CD4-positive, CD25-positive, alpha-beta regulatory T cell (primary cell): ENCODE results near the gene ZNF268. TPM values are rescaled to one million over a fixed set of nuclear protein-coding genes. Genes with fewer than 3 reads are reported as not detected.

ENCODE experiments used
- ATAC-seq, 2 donors: fragments of 150-1000 bp; cut with Tn5 transposase; one replicate each; pipeline ENCODE4 v1.10.0; 2021; ENCODE audit warnings: low read depth in 2 of 2, moderate number of reproducible peaks in 2 of 2, moderate library complexity in 1 of 2
- DNase-seq, 3 donors: peaks; one replicate each; pipeline versions ENCODE4 v3.0.0 to v3.0.0-alpha.2; 2012 to 2022; ENCODE audit warnings: mixed read lengths in 1 of 3
- H3K27ac ChIP-seq: one replicate; pipeline ENCODE4 v1.7.0; 2013; ENCODE audit warnings: mild to moderate bottlenecking, low read length; ENCODE audit not compliant: insufficient read depth, poor library complexity, severe bottlenecking
- H3K27me3 ChIP-seq: one replicate; pipeline ENCODE4 v1.7.0; 2013; ENCODE audit warnings: low read length; ENCODE audit not compliant: control insufficient read depth, insufficient read depth
- H3K36me3 ChIP-seq: one replicate; pipeline ENCODE4 v1.7.0; 2013; ENCODE audit warnings: mild to moderate bottlenecking, low read length, moderate library complexity; ENCODE audit not compliant: control insufficient read depth, insufficient read depth
- H3K4me1 ChIP-seq: 2 replicates; pipeline ENCODE4 v1.7.0; 2013; ENCODE audit warnings: mild to moderate bottlenecking, low read length; ENCODE audit not compliant: insufficient read depth, control insufficient read depth, poor library complexity, severe bottlenecking
- H3K4me3 ChIP-seq: one replicate; pipeline ENCODE4 v1.7.0; 2013; ENCODE audit warnings: low read depth, mild to moderate bottlenecking, low read length, moderate library complexity
- H3K9me3 ChIP-seq, 2 experiments: 1 replicate in 1 of 2; 2 replicates in 1 of 2; pipeline ENCODE4 v1.7.0; 2013; ENCODE audit warnings: low read length in 2 of 2, mild to moderate bottlenecking in 1 of 2, moderate library complexity in 1 of 2; ENCODE audit not compliant: control insufficient read depth in 2 of 2
- H3K27ac Mint-ChIP-seq, 3 donors: one replicate each; pipeline ENCODE4 v1.8.0; 2020 to 2022; ENCODE audit warnings: mild to moderate bottlenecking in 3 of 3, mixed read lengths in 3 of 3, moderate library complexity in 2 of 3
- H3K27me3 Mint-ChIP-seq: one replicate; pipeline ENCODE4 v1.8.0; 2022; ENCODE audit warnings: mild to moderate bottlenecking, mixed read lengths
- H3K36me3 Mint-ChIP-seq: one replicate; pipeline ENCODE4 v1.8.0; 2020; ENCODE audit warnings: mixed read lengths
- H3K4me1 Mint-ChIP-seq, 4 donors: one replicate each; pipeline ENCODE4 v1.8.0; 2020 to 2022; ENCODE audit warnings: mixed read lengths in 4 of 4, mild to moderate bottlenecking in 1 of 4
- H3K4me3 Mint-ChIP-seq, 4 donors: one replicate each; pipeline ENCODE4 v1.8.0; 2020 to 2022; ENCODE audit warnings: mild to moderate bottlenecking in 4 of 4, mixed read lengths in 4 of 4, moderate library complexity in 3 of 4
- H3K9me3 Mint-ChIP-seq, 7 donors: one replicate each; pipeline ENCODE4 v1.8.0; 2020 to 2022; ENCODE audit warnings: mixed read lengths in 7 of 7, mild to moderate bottlenecking in 3 of 7, moderate library complexity in 2 of 7
- polyA plus RNA-seq, 4 donors: library from polyadenylated mRNA; unstranded; fragments of 300-500 nt; fragmentation: Illumina TruSeq; gene quantifications; one replicate each; pipeline ENCODE4 v1.2.3, GENCODE V29; 2021
- total RNA-seq: library from RNA; stranded (reverse); gene quantifications from one replicate; pipeline ENCODE4 v1.2.3, GENCODE V29; 2022

Gene ZNF268
- total and polyA plus RNA-seq, 5 donors from 2014 or later, result 8.0 to 21.1 (median 14.2) TPM

DNA sequence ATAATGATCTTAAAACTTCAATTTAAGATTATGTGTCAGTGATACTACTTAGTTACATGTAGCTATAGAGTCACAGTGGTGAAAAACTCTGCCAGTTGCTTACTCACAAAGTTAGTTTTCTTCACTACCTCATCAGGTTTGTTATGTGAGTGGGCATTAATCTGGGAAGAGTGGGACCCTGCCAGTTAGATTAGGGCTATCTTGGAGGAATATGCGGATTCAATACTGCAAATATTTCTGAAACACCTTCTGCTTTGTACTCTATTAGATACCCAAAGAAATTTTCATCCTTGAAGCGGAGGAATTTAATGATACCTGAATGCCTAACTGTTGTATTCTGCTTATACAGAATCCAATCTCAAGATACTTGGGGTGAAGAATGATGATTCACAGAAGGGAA is 25.1 kb downstream of the ZNF268 start:
- Histone ChIP-seq H3K27ac (no peak overlapping the region), H3K4me3 (no peak overlapping the region), H3K36me3 (peaks cover 19% of the 10 kb centered on the region), H3K27me3 (no peaks in the 10 kb centered on the region), H3K9me3 (peaks cover 88 to 99% of the 10 kb centered on the region in 2 experiments), H3K4me1 (no peaks in the 10 kb centered on the region)
- Mint-ChIP-seq H3K36me3 (peaks cover 17% of the 10 kb centered on the region), H3K4me1 (peaks cover 0 to 2% (median 0%) of the 10 kb centered on the region in 4 donors), H3K27me3 (no peaks in the 10 kb centered on the region), H3K4me3 (no peak overlapping the region), H3K9me3 (peaks cover 0 to 78% (median 22%) of the 10 kb centered on the region in 7 donors), H3K27ac (no peak overlapping the region)
- DNase-seq (no peak), ATAC-seq (no peak)

DNA sequence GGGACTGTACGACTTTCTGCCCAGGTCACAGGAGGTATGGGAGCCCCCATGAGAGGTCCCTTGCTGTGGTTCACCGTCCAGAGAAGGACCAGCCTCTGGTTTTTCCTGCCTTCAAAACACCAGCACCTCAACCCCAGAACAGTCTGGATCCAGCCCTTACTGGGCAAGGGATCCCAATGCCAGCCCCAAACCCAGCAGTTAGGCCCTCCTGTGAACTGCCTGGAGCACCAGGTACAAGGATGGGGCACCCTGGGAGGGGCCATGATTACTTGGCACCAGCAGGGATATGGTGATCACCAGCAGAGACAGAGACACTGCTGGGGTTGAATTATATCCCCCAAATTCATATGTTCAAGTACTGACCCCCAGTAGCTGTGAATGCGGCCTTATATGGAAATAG is 34.4 kb downstream of the ZNF268 start:
- no peak for DNase-seq
- Mint-ChIP-seq H3K27ac (no peak overlapping the region), H3K9me3 (peaks cover 0 to 72% (median 23%) of the 10 kb centered on the region in 7 donors), H3K27me3 (no peaks in the 10 kb centered on the region), H3K36me3 (peaks cover 4% of the 10 kb centered on the region), H3K4me3 (no peak overlapping the region), H3K4me1 (no peaks in the 10 kb centered on the region)
- H3K9me3 ChIP-seq, result peaks cover 43 to 94% of the 10 kb centered on the region in 2 experiments
- H3K4me1 ChIP-seq, result no peaks in the 10 kb centered on the region
- no peak for ATAC-seq
- no peaks in the 10 kb centered on the region for H3K27me3 ChIP-seq
- H3K4me3 ChIP-seq, result no peak overlapping the region
- no peak overlapping the region for H3K27ac ChIP-seq
- H3K36me3 ChIP-seq, result no peaks in the 10 kb centered on the region

DNA sequence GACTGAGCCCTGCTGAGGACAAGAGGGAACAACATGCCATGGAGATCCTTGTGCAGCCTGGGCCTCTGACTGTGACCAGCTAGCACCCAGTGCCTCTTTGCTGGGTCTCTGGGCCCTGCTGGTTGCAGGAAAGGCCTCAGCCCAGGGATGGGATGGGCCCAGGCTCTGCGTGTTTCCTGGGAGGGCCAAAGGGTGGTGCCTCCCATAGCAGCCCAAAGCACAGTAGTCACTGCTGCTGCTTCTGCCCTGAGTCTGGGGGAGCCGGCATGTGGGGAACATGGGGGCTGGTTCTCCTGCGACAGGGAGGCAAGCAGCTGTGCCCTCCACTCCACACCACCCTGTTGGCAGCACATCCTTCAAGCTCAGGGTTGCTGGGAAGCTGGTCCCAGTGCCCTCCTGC is 35.9 kb downstream of the ZNF268 start:
- no peak overlapping the region for H3K4me3 Mint-ChIP-seq
- H3K4me3 ChIP-seq, result no peak overlapping the region
- H3K9me3 Mint-ChIP-seq, result peaks cover 0 to 64% (median 22%) of the 10 kb centered on the region in 7 donors
- H3K9me3 ChIP-seq, result peaks cover 35 to 94% of the 10 kb centered on the region in 2 experiments
- DNase-seq, result no peak
- H3K36me3 ChIP-seq, result no peaks in the 10 kb centered on the region
- H3K4me1 ChIP-seq, result no peaks in the 10 kb centered on the region
- H3K27ac ChIP-seq, result no peak overlapping the region
- H3K27me3 ChIP-seq, result no peaks in the 10 kb centered on the region
- no peak overlapping the region for H3K27ac Mint-ChIP-seq
- H3K4me1 Mint-ChIP-seq, result no peaks in the 10 kb centered on the region
- H3K27me3 Mint-ChIP-seq, result no peaks in the 10 kb centered on the region
- ATAC-seq, result no peak
- peaks cover 4% of the 10 kb centered on the region for H3K36me3 Mint-ChIP-seq

DNA sequence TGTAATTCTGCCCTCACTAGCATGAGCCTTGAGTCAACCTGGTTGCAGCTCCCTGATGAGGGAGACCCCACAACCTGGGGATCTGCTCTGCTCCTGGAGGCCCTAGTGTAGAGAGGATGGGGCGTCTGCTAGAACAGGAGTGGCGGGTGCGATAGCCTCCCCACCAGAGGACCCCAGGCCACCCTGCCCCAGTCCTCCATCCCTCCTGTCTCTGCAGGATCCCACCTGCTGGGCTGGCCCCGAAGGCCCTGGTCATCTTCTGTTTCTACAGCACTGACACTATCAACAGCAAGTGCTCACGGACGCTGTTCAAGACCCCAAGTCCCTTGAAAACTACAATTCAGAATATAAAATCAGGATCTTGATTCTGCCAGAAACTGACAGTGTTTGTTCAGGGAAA is 39.2 kb downstream of the ZNF268 start:
- Mint-ChIP-seq H3K9me3 (peaks cover 0 to 59% (median 12%) of the 10 kb centered on the region in 7 donors), H3K27ac (no peak overlapping the region), H3K27me3 (no peaks in the 10 kb centered on the region), H3K4me3 (no peak overlapping the region), H3K4me1 (no peaks in the 10 kb centered on the region), H3K36me3 (peaks cover 4% of the 10 kb centered on the region)
- Histone ChIP-seq H3K9me3 (peaks cover 14 to 79% of the 10 kb centered on the region in 2 experiments), H3K27me3 (no peaks in the 10 kb centered on the region), H3K36me3 (no peaks in the 10 kb centered on the region), H3K4me3 (no peak overlapping the region), H3K27ac (no peak overlapping the region), H3K4me1 (no peaks in the 10 kb centered on the region)
- ATAC-seq (no peak), DNase-seq (no peak)

- no peak for ATAC-seq
- peaks cover 0 to 54% (median 10%) of the 10 kb centered on the region in 7 donors for H3K9me3 Mint-ChIP-seq
- H3K4me1 Mint-ChIP-seq, result no peaks in the 10 kb centered on the region
- H3K4me3 Mint-ChIP-seq, result no peak overlapping the region
- DNase-seq, result no peak
- H3K27ac ChIP-seq, result no peak overlapping the region
- no peak overlapping the region for H3K4me3 ChIP-seq
- H3K27ac Mint-ChIP-seq, result no peak overlapping the region
- peaks cover 7 to 77% of the 10 kb centered on the region in 2 experiments for H3K9me3 ChIP-seq
- H3K36me3 Mint-ChIP-seq, result peaks cover 4% of the 10 kb centered on the region
- H3K27me3 ChIP-seq, result no peaks in the 10 kb centered on the region
- no peaks in the 10 kb centered on the region for H3K36me3 ChIP-seq
- H3K27me3 Mint-ChIP-seq, result no peaks in the 10 kb centered on the region
- no peaks in the 10 kb centered on the region for H3K4me1 ChIP-seq
Measured at GRCh38 chr12:133221241-133221640, 39.9 kb downstream of the ZNF268 start.

DNA sequence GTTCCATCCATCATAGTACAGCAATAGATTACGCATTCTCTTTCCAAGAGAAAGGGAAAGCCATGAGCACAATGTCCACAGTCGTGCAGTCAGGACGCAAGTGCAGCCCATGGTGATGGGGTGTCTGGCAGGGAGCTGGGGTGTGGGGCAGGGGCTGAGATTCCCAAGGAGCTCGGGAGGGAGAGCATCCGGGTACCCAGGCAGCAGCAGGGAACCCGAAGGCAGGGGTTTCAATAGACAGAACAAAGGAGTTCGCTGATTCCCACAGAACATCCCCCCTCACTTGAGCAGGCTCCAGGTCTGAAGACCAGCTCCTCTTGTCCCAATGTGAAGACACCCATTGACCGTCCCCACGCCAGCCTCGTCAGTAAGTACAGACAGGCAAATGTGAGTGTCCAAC is 40.9 kb downstream of the ZNF268 start:
- no peaks in the 10 kb centered on the region for H3K4me1 ChIP-seq
- Mint-ChIP-seq H3K4me1 (no peaks in the 10 kb centered on the region), H3K27ac (no peak overlapping the region), H3K36me3 (peaks cover 4% of the 10 kb centered on the region), H3K9me3 (peaks cover 0 to 51% (median 10%) of the 10 kb centered on the region in 7 donors), H3K27me3 (no peaks in the 10 kb centered on the region), H3K4me3 (no peak overlapping the region)
- H3K9me3 ChIP-seq, result peaks cover 4 to 74% of the 10 kb centered on the region in 2 experiments
- ATAC-seq, result no peak
- H3K36me3 ChIP-seq, result no peaks in the 10 kb centered on the region
- H3K27me3 ChIP-seq, result no peaks in the 10 kb centered on the region
- H3K27ac ChIP-seq, result no peak overlapping the region
- no peak for DNase-seq
- no peak overlapping the region for H3K4me3 ChIP-seq

DNA sequence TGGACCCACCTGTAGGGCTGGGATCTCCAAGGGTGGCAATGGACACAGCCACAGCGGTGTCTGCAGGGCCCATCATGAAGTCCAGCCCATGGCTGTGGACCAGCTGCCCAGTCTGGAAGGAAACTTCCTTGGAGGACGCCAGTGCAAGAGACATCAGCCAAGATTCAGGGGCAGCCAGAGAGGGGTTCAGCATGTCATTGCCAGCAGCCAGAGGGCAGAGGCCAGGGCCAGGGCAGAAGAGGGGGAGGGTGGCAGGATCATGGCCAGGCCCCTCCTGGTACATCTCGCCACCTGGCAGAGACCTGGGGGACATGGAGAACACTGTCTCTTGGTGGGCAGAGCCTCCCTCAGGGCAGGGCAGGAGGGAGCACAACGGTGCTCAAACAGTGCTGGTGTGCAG is 44.2 kb downstream of the ZNF268 start:
- H3K4me1 ChIP-seq, result no peaks in the 10 kb centered on the region
- H3K9me3 Mint-ChIP-seq, result peaks cover 0 to 31% (median 11%) of the 10 kb centered on the region in 7 donors
- no peak for DNase-seq
- no peak overlapping the region for H3K4me3 ChIP-seq
- no peaks in the 10 kb centered on the region for H3K27me3 ChIP-seq
- no peak for ATAC-seq
- no peak overlapping the region for H3K27ac ChIP-seq
- no peaks in the 10 kb centered on the region for H3K36me3 ChIP-seq
- H3K4me3 Mint-ChIP-seq, result no peak overlapping the region
- H3K9me3 ChIP-seq, result peaks cover 5 to 56% of the 10 kb centered on the region in 2 experiments
- no peaks in the 10 kb centered on the region for H3K36me3 Mint-ChIP-seq
- H3K27me3 Mint-ChIP-seq, result no peaks in the 10 kb centered on the region
- no peak overlapping the region for H3K27ac Mint-ChIP-seq
- no peaks in the 10 kb centered on the region for H3K4me1 Mint-ChIP-seq

DNA sequence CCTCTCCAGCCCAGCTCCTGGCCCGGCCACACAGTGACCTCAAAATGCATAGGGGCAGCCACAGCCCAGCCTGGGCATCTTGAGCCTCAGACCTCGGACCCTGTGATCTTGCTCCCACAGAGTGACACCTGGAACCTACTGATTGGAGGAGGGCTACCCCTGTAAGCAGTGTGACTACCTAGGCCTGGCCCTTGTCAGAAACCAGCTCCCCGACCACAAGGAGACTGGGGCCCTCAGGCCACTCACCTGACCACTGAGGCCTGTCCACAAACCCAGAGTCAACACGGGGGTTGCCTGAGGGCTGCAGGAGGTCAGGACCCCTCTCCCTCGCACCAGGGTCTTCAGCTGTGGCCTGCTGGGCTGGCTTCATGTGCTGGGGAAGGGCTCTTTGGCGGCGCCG is 45.4 kb downstream of the ZNF268 start:
- H3K27me3 ChIP-seq, result no peaks in the 10 kb centered on the region
- no peak overlapping the region for H3K27ac ChIP-seq
- H3K9me3 Mint-ChIP-seq, result peaks cover 0 to 29% (median 11%) of the 10 kb centered on the region in 7 donors
- no peaks in the 10 kb centered on the region for H3K36me3 ChIP-seq
- H3K4me3 Mint-ChIP-seq, result no peak overlapping the region
- H3K27ac Mint-ChIP-seq, result no peak overlapping the region
- H3K4me1 ChIP-seq, result no peaks in the 10 kb centered on the region
- DNase-seq, result no peak
- no peak for ATAC-seq
- no peaks in the 10 kb centered on the region for H3K36me3 Mint-ChIP-seq
- peaks cover 4 to 45% of the 10 kb centered on the region in 2 experiments for H3K9me3 ChIP-seq
- H3K4me3 ChIP-seq, result no peak overlapping the region
- no peaks in the 10 kb centered on the region for H3K4me1 Mint-ChIP-seq
- no peaks in the 10 kb centered on the region for H3K27me3 Mint-ChIP-seq
